EH (cell line): ENCODE data around the gene VWA5B2.

ENCODE experiments used
- DNase-seq: peaks from one replicate; pipeline ENCODE4 v3.0.0-alpha.2; 2015; ENCODE audit warnings: low read depth

Gene VWA5B2

DNA sequence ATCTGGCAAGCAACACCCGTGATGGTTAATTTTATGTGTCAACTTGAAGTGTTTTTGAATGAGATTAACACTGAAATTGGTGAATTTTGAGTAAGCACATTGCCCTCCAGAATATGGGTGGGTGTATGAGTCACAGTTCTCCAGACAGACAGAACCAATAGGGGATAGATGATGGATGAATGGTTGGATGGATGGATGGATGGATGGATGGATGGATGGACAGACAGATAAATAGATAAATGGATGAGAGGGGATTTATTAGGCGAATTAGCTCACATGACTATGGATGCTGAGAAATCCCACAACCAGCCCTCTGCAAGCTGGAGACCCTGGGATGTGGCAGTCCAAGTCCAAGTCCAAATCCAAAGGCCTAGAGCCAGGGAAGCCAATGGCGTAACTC, 5.4 kb upstream of the VWA5B2 start:
- no peak for DNase-seq

DNA sequence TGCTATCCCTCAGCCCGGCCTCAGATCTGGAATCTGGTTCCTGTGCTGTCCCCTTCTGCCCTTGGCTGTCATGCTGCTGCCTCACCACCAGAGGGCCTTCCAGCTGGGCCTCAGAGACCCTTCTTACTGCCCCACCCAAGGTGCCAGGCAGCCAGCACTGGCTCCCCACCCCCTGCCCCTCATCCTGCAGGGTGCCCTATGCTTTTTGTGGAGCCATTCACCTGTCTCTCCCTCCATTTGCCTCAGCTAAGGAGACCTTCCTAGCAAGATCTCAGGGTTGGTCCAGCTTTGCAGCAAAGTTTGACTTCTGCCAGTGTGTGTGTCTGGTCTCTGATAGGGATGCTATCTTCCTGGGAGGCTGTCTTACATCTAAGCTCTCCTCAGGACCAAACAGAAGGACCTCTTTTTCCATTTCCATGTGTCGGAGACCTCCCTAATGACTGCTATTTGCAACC, 1.9 kb upstream of the VWA5B2 start:
- peak; percentile 41 for DNase-seq

- no peak for DNase-seq
Observed at GRCh38 chr3:184228376-184229137, 828 bp upstream of the VWA5B2 start.

DNA sequence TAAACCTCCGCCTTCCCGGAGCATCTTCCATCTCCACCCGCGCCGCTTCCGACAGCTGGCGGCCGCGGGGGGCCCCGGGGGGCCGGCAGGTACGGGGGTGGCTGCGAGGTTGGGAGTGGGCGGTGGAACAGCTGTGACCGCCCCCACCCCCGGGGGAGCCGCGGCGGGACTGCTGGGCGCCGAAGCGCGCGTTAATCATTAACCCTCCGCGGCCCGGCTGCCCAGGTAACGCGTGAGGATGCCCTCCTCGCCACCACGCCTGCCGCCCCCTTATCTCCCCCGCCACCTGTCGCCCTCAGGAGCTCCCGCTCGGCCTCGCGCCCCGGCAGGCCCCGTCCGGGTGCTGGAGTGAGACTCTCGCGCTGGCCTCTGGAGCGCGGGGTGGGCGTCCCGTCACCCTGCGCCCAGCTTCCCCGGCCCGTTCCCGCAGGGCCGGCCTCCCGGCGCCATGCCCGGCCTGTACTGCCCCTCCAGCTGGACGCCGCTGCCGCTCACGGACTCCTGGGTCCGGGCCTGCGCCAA, 757 bp downstream of the VWA5B2 start:
- no peak for DNase-seq

GRCh38 chr3:184230603-184231528, 1.5 kb downstream of the VWA5B2 start:
- DNase-seq: no peak

- no peak for DNase-seq
Observed at GRCh38 chr3:184231671-184232070, 2.3 kb downstream of the VWA5B2 start.

- no peak for DNase-seq
Observed at GRCh38 chr3:184233127-184233843, 3.9 kb downstream of the VWA5B2 start.

DNA sequence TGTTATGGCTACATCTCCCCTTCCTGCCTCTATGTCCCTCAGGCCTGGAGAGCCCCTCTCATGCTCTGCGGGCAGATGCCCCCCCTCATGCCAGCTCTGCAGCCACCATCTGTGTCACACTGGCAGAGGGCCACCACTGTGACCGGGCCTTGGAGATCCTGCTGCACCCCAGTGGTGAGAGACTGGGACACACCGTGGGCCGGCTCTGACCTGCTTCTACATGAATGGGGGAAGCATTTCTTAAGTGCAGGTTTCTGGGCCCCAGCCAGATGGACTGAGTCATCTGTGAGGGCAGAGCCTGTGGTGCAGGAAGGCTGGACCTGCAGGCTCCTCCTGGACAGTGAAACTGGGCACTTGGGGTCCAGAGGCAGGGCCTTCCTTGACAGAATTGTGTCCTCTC, 4.8 kb downstream of the VWA5B2 start:
- DNase-seq: peak; percentile 80

DNA sequence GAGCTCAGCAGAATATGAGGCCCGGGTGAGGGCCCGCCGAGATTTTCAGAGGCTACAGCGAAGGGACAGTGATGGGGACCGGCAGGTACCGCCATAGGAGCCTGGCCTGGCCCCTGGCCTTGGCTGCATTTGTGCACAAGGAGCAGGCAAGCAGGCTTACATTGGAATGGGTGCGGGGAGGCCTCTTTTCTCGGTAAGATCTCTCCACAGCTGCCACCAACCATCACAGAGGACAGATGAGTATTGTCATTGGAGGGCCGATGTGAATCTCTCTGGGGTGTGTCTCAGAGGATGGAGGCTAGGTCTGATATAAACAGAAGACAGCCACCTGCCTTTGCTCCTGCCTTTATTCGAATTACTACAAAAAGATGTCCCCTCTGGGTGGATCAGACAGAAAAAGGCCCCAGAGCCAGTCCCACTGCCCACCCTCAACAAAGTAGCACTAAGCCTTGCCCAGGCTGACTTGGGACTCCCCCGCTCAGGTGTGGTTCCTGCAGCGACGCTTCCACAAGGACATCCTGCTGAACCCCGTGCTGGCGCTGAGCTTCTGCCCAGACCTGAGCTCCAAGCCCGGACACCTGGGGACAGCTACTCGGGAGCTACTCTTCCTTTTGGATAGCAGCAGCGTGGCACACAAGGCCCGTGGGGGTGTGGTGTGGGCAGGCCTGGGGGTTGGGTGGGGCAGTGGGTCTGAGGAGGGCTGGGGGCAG, 5.4 kb downstream of the VWA5B2 start:
- DNase-seq: no peak

DNA sequence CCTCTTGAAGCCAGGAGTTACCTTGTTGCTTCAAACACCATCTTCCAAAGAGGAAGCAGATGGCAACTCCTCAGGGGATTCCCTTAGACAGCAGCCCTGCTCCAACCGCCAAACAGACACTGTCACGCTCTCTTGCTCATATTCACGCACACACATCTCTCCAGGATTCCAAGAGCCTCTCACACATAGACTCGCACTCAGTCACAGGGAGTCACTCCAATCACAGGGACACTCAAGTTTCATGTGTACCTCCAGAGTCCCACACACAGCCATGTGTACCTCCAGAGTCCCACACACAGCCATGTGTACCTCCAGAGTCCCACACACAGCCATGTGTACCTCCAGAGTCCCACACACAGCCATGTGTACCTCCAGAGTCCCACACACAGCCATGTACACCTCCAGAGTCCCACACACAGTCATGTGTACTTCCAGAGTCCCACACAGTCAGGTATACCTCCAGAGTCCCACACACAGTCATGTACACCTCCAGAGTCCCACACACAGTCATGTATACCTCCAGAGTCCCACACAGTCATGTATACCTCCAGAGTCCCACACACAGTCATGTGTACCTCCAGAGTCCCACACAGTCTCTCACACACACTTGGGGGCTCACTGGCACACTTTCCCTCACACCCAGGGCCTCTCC, 6.1 kb downstream of the VWA5B2 start:
- DNase-seq: no peak

GRCh38 chr3:184236033-184236410, 6.6 kb downstream of the VWA5B2 start:
- DNase-seq: no peak

- DNase-seq: no peak
Observed at GRCh38 chr3:184236636-184237035, 7.3 kb downstream of the VWA5B2 start.

DNA sequence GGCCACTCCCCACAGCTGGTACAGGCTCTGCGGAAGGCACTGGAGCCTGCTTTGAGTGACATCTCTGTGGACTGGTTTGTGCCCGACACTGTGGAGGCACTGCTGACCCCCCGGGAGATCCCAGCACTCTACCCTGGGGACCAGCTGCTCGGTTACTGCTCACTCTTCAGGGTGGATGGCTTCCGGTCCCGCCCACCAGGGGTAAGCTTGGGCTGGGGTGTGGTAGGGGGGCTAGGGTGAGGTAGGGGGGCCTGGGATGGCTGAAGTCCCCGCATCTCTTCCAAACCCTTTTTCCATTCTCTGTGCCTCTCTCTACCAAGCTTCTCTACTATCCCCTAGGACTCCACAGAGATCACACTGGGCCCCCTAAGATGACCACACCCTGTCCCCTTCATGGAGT, 7.8 kb downstream of the VWA5B2 start:
- no peak for DNase-seq

- DNase-seq: no peak
Observed at GRCh38 chr3:184237807-184238206, 8.4 kb downstream of the VWA5B2 start.

DNA sequence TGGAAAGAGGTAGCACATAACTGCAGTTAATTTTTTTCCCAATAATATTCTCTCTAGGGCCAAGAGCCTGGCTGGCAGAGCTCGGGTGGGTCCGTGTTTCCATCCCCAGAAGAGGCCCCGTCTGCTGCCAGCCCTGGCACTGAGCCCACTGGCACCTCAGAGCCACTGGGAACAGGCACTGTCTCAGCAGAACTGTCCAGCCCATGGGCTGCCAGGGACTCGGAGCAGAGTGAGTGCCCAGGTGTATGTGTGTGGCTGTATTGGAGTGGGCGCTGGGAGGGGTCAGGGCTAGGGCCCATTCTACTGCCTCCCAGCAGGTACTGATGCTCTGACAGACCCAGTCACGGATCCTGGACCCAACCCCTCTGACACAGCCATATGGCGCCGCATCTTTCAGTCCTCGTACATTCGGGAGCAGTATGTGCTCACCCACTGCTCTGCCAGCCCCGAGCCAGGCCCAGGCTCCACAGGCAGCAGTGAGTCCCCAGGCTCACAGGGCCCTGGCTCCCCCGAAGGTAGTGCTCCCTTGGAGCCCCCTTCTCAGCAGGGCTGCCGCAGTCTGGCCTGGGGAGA, 8.9 kb downstream of the VWA5B2 start:
- DNase-seq: no peak

GRCh38 chr3:184239221-184239620, 9.8 kb downstream of the VWA5B2 start:
- DNase-seq: no peak

- DNase-seq: no peak
Observed at GRCh38 chr3:184239708-184240107, 10.3 kb downstream of the VWA5B2 start.

GRCh38 chr3:184240384-184241140, 11.2 kb downstream of the VWA5B2 start:
- DNase-seq: peak; percentile 55

DNA sequence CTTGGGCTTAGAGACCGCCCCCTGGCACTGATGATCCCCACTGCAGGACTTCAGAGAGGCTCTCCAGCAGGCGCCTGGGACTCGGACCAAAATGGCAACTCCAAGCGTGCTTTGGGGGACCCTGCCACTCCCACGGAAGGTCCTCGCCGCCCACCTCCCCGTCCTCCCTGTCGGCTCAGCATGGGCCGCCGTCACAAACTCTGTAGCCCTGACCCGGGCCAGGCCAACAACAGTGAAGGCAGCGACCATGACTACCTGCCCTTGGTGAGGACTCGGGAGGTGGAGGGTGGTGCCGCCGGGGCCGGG, 11.7 kb downstream of the VWA5B2 start:
- no peak for DNase-seq
